Measurements from ENCODE around the gene IGSF21. TPM values are rescaled to one million over a fixed set of nuclear protein-coding genes. Genes with fewer than 3 reads are reported as not detected.

The IGSF21 gene
- total and polyA plus RNA-seq, 2 of the 8 experiments (the other 6 are each of a cell fraction or from before 2014, with no cell fraction given), result 22.5 to 28.5 TPM

GRCh38 chr1:18090636-18091035 lies 17.0 kb upstream of the IGSF21 start:
- Histone ChIP-seq H3K4me3 (ENCODE audit: extremely low read depth in 1 of 4, insufficient read depth in 2 of 4, low read depth in 3 of 4, low read length in 4 of 4) (no peak overlapping the region; a peak in 1 of 8 replicates), H3K4ac (replicated peaks; ENCODE audit: insufficient read length, low read depth, low read length) (no peak overlapping the region), H3K4me1 (replicated peaks in 1 of 4; ENCODE audit: control insufficient read depth in 3 of 4, insufficient read depth in 4 of 4, low read length in 3 of 4) (peaks cover 6 to 20% (median 15%) of the 10 kb centered on the region in 4 experiments), H2BK20ac (ENCODE audit: low read length) (peak overlapping the region; percentile 95), H2BK15ac (ENCODE audit: low read length) (peak overlapping the region; percentile 97; the same call in 1 of the 2 replicates), H4K8ac (ENCODE audit: extremely low read depth, insufficient read depth, low read length) (no peak overlapping the region), H3K14ac (ENCODE audit: insufficient read length) (no peak overlapping the region), H2AK5ac (ENCODE audit: low read depth, low read length) (peak overlapping the region; percentile 77; the same call in 1 of the 2 replicates), H2BK120ac (replicated peaks; ENCODE audit: low read depth, low read length) (no peak overlapping the region), H3K9me3 (ENCODE audit: insufficient read depth in 2 of 2, low read depth in 1 of 2, low read length in 1 of 2) (peaks cover 5 to 6% of the 10 kb centered on the region in 2 experiments; a peak in 2 of 4 replicates), H3K23ac (ENCODE audit: insufficient read length) (no peak overlapping the region), H3K79me2 (ENCODE audit: control insufficient read depth in 1 of 2, insufficient read depth in 2 of 2, low read length in 2 of 2) (no peaks in the 10 kb centered on the region), H2BK5ac (ENCODE audit: low read depth, low read length) (peak overlapping the region; percentile 38; the same call in 1 of the 2 replicates), H4K5ac (ENCODE audit: insufficient read length, low read depth, low read length) (peak overlapping the region; percentile 10), H3K27me3 (replicated peaks in 1 of 4; ENCODE audit: control insufficient read depth in 3 of 4, extremely low read depth in 1 of 4, insufficient read depth in 3 of 4, low read length in 3 of 4) (peaks cover 0 to 5% (median 0%) of the 10 kb centered on the region in 4 experiments; a peak in 1 of 7 replicates), H3K79me1 (ENCODE audit: low read depth, low read length) (no peaks in the 10 kb centered on the region), H2BK12ac (ENCODE audit: low read depth, low read length) (peak overlapping the region; percentile 86; the same call in 1 of the 2 replicates), H3K4me2 (ENCODE audit: insufficient read depth in 1 of 2, low read depth in 2 of 2, low read length in 2 of 2) (peak overlapping the region; percentile 13 to 39; a peak in 2 of 4 replicates), H4K91ac (replicated peaks; ENCODE audit: insufficient read length, low read length) (peak overlapping the region; percentile 87), H3K56ac (replicated peaks; ENCODE audit: insufficient read length, low read depth, low read length) (no peak overlapping the region), H3K27ac (ENCODE audit: low read depth, low read length) (0 out of 2 replicates have a peak overlapping the region, but pooled peaks have one; percentile 7), H3K36me3 (ENCODE audit: control insufficient read depth in 2 of 4, insufficient read depth in 4 of 4, low read length in 3 of 4) (no peaks in the 10 kb centered on the region), H3K9ac (replicated peaks in 1 of 4; ENCODE audit: extremely low read depth in 1 of 4, low read depth in 3 of 4, low read length in 3 of 4) (no peak overlapping the region; a peak in 1 of 7 replicates), H3K23me2 (ENCODE audit: low read depth, low read length) (no peaks in the 10 kb centered on the region; the same call in 1 of the 2 replicates), H4K20me1 (replicated peaks in 1 of 2; ENCODE audit: control insufficient read depth in 1 of 2, insufficient read depth in 2 of 2, low read length in 2 of 2) (no peaks in the 10 kb centered on the region), H2AFZ (ENCODE audit: low read length) (peak overlapping the region; percentile 98), H3K18ac (ENCODE audit: extremely low read depth, low read length) (peak overlapping the region; percentile 76; the same call in 1 of the 2 replicates)
- peak; percentile 69 for FAIRE-seq
- WGBS, 2 experiments (ENCODE audit: extremely low coverage in 1 of 2, insufficient coverage in 1 of 2, insufficient read length in 1 of 2, insufficient replicate concordance in 2 of 2, low coverage in 1 of 2, low lambda C conversion rate in 2 of 2, missing lambda C conversion rate in 1 of 2), result 45% methylated on average over 7 of the region's 8 CpGs; no CpG with 5 or more reads in 1 of the 2 experiments
- peak in 1 of 2 experiments; percentile 69 for DNase-seq (ENCODE audit: low read depth in 1 of 2, low spot score in 2 of 2)
- ChIA-PET POLR2A (ENCODE audit: partially characterized antibody) (interaction anchor here (0.7 to 2.2 kb wide), 5 partner anchors 8 to 19 kb away, joined by 3 to 6 read pairs (median 4); partner anchors contain the start of gene IGSF21), CTCF (ENCODE audit: partially characterized antibody) (interaction anchor here (0.9 to 3.4 kb wide), 10 partner anchors 9 to 491 kb away, joined by 3 to 34 read pairs (median 4); no protein-coding TSS in a partner anchor)
- TF ChIP-seq ATF2 (IDR thresholded peaks at IDR 0.05; ENCODE audit: low read length) (peak; percentile 34; the same call in 1 of the 2 replicates), SP1 (IDR thresholded peaks at IDR 0.05; ENCODE audit: low read depth, low read length) (0 out of 2 replicates have a peak, but pooled peaks have one; percentile 35), CTBP2 (IDR thresholded peaks at IDR 0.05; ENCODE audit: borderline replicate concordance, insufficient read depth, insufficient read length, low read length) (peak; percentile 75), ASH2L (IDR thresholded peaks at IDR 0.05; ENCODE audit: low read length) (peak; percentile 51), SAP30 (IDR thresholded peaks at IDR 0.05; ENCODE audit: insufficient read depth, insufficient replicate concordance, low read length) (no peak), NRF1 (IDR thresholded peaks at IDR 0.05; ENCODE audit: low read depth, low read length) (no peak), HDAC6 (IDR thresholded peaks at IDR 0.05; ENCODE audit: low read depth, low read length) (no peak)
